IPS-18c (cell line): ENCODE results near the gene ATP6V0B.

ENCODE experiments used
- H3K4me3 ChIP-seq: 2 replicates; pipeline ENCODE4 v1.7.0; 2013; ENCODE audit warnings: low read depth, mild to moderate bottlenecking, low read length, moderate library complexity; ENCODE audit not compliant: insufficient read depth
- H3K9me3 ChIP-seq: one replicate; pipeline ENCODE4 v1.6.1; 2013; ENCODE audit warnings: mild to moderate bottlenecking, low read length, moderate library complexity; ENCODE audit not compliant: control insufficient read depth, insufficient read depth

ATP6V0B gene

GRCh38 chr1:43938892-43939587 lies 35.7 kb upstream of the ATP6V0B start:
- Histone ChIP-seq H3K9me3 (no peaks in the 10 kb centered on the region), H3K4me3 (0 out of 2 replicates have a peak overlapping the region, but pooled peaks have one; percentile 20)

- H3K9me3 ChIP-seq = peaks cover 2% of the 10 kb centered on the region
- H3K4me3 ChIP-seq = no peak overlapping the region
Measured at GRCh38 chr1:43942411-43942810, 32.3 kb upstream of the ATP6V0B start.

- no peak overlapping the region for H3K4me3 ChIP-seq
Measured at GRCh38 chr1:43944860-43945259, 29.9 kb upstream of the ATP6V0B start.

GRCh38 chr1:43945674-43946235 lies 29.0 kb upstream of the ATP6V0B start:
- peaks cover 2% of the 10 kb centered on the region for H3K9me3 ChIP-seq
- peak overlapping the region; percentile 78; the same call in 1 of the 2 replicates for H3K4me3 ChIP-seq

More at GRCh38 chr1:43944860-43945259, 29.9 kb upstream of the ATP6V0B start:
- H3K9me3 ChIP-seq = peaks cover 2% of the 10 kb centered on the region

GRCh38 chr1:43946236-43947060 lies 28.3 kb upstream of the ATP6V0B start, which contains the start of gene IPO13:
IPO13 (plus strand) TSS chr1:43946950; CDS start chr1:43947601, 651 bp downstream.
- H3K9me3 ChIP-seq = peaks cover 2% of the 10 kb centered on the region
- H3K4me3 ChIP-seq = peak within 1 kb of the TSS; percentile 78

- peak overlapping the region; percentile 78 for H3K4me3 ChIP-seq
- H3K9me3 ChIP-seq = peaks cover 2% of the 10 kb centered on the region
Measured at GRCh38 chr1:43947061-43947873, 27.5 kb upstream of the ATP6V0B start.

GRCh38 chr1:43947874-43948437 lies 26.8 kb upstream of the ATP6V0B start:
- Histone ChIP-seq H3K9me3 (peaks cover 2% of the 10 kb centered on the region), H3K4me3 (peak overlapping the region; percentile 78)

- Histone ChIP-seq H3K4me3 (no peak overlapping the region), H3K9me3 (peaks cover 2% of the 10 kb centered on the region)
Measured at GRCh38 chr1:43949678-43950077, 25.1 kb upstream of the ATP6V0B start.

- H3K4me3 ChIP-seq = no peak overlapping the region
- no peaks in the 10 kb centered on the region for H3K9me3 ChIP-seq
Measured at GRCh38 chr1:43951021-43951985, 23.5 kb upstream of the ATP6V0B start.

GRCh38 chr1:43952731-43953346 lies 21.9 kb upstream of the ATP6V0B start:
- Histone ChIP-seq H3K4me3 (no peak overlapping the region), H3K9me3 (no peaks in the 10 kb centered on the region)

- no peaks in the 10 kb centered on the region for H3K9me3 ChIP-seq
- no peak overlapping the region for H3K4me3 ChIP-seq
Measured at GRCh38 chr1:43953361-43953760, 21.4 kb upstream of the ATP6V0B start.

- no peaks in the 10 kb centered on the region for H3K9me3 ChIP-seq
- no peak overlapping the region for H3K4me3 ChIP-seq
Measured at GRCh38 chr1:43954036-43954435, 20.7 kb upstream of the ATP6V0B start.

- Histone ChIP-seq H3K4me3 (no peak overlapping the region), H3K9me3 (no peaks in the 10 kb centered on the region)
Measured at GRCh38 chr1:43956234-43956633, 18.5 kb upstream of the ATP6V0B start.

- H3K9me3 ChIP-seq = no peaks in the 10 kb centered on the region
Measured at GRCh38 chr1:43957407-43958040, 17.2 kb upstream of the ATP6V0B start.

More at GRCh38 chr1:43957407-43958040, 17.2 kb upstream of the ATP6V0B start:
- H3K4me3 ChIP-seq = no peak overlapping the region
